Measurements from ENCODE around the gene SAP30L. TPM values are rescaled to one million over a fixed set of nuclear protein-coding genes. Genes with fewer than 3 reads are reported as not detected.

The SAP30L gene
- total and polyA plus RNA-seq, 2 experiments from 2014 or later = 21.4 to 29.3 TPM

DNA sequence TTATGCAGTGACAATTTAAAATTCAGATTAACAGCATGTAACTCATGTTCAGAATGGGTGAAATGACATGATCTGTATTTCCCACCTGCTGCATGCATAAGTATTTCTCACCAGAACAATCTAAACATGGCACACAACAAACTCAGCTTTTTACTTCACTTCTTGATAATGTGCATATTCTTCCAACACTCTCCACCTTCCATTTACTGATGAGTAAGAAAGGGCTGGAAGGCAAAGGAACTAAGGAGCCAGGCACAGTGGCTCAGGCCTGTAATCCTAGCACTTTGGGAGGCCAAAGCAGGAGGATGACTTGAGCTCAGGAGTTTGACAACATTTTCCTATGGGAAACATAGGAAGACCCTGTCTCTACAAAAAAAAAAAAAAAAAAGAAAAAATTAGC, 35.8 kb upstream of the SAP30L start:
- H3K4me2 ChIP-seq = no peak overlapping the region
- no peak for ATAC-seq

DNA sequence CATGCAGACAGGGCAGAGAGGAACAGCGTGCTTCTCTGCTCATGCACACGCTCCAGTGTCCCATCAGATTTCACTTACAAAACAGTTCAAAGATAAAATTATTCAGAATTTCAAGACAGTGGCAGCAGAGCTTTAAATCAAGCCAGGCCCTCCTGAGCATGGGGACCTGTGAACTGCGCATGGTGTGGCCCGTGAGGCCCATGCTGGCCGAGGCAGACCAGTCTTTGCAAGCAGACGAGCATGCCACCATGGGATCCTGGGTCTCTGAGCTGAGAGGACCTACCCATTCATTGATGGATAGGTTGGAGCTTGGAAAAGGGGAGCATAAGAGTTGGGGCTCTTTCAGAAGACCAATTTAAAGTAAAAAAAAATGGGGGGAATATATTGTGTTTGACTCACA, 35.0 kb upstream of the SAP30L start:
- Histone ChIP-seq H3K27ac (ENCODE audit: low read depth) (no peak overlapping the region), H3F3A (replicated peaks; ENCODE audit: low read depth) (no peaks in the 10 kb centered on the region), H3K4me2 (no peak overlapping the region), H3K4me3 (no peak overlapping the region), H3K79me2 (replicated peaks; ENCODE audit: insufficient read depth) (no peaks in the 10 kb centered on the region), H4K20me1 (replicated peaks; ENCODE audit: insufficient read depth) (no peaks in the 10 kb centered on the region; the same call in 1 of the 2 replicates), H3K36me3 (ENCODE audit: insufficient read depth) (no peaks in the 10 kb centered on the region), H3K9me2 (ENCODE audit: insufficient read depth) (no peaks in the 10 kb centered on the region), H2AFZ (no peak overlapping the region), H3K4me1 (ENCODE audit: insufficient read depth) (no peaks in the 10 kb centered on the region), H3K27me3 (ENCODE audit: insufficient read depth) (no peaks in the 10 kb centered on the region)
- H3K9me3 Mint-ChIP-seq = no peaks in the 10 kb centered on the region
- no peak overlapping the region for H3K4me3 Mint-ChIP-seq
- no peaks in the 10 kb centered on the region for H3K36me3 Mint-ChIP-seq (ENCODE audit: low read depth)
- H3K27ac Mint-ChIP-seq = no peak overlapping the region
- no peak for TF ChIP-seq CTCF (conservative IDR thresholded peaks at IDR 0.05; ENCODE audit: low read depth in 2 of 2)
- no peak for TF ChIP-seq EZH2 (IDR thresholded peaks at IDR 0.05; ENCODE audit: low read depth, unreplicated experiment)
- TF ChIP-seq NANOG (IDR thresholded peaks at IDR 0.05; ENCODE audit: borderline replicate concordance) = no peak
- TF ChIP-seq POLR2AphosphoS5 (IDR thresholded peaks at IDR 0.05; ENCODE audit: low read depth) = no peak
- ATAC-seq (no peak), DNase-seq (ENCODE audit: low spot score) (no peak)
- peaks cover 1% of the 10 kb centered on the region for H3K27me3 Mint-ChIP-seq (ENCODE audit: insufficient read depth, low read depth, poor library complexity)
- H3K4me1 Mint-ChIP-seq = no peaks in the 10 kb centered on the region

More for the DNA sequence above, 35.8 kb upstream of the SAP30L start:
- Histone ChIP-seq H3K4me1 (ENCODE audit: insufficient read depth) (no peaks in the 10 kb centered on the region), H3K36me3 (ENCODE audit: insufficient read depth) (no peaks in the 10 kb centered on the region), H3K9me2 (ENCODE audit: insufficient read depth) (no peaks in the 10 kb centered on the region), H3K4me3 (no peak overlapping the region), H3K27me3 (ENCODE audit: insufficient read depth) (no peaks in the 10 kb centered on the region), H3K79me2 (replicated peaks; ENCODE audit: insufficient read depth) (no peaks in the 10 kb centered on the region), H4K20me1 (replicated peaks; ENCODE audit: insufficient read depth) (no peaks in the 10 kb centered on the region; the same call in 1 of the 2 replicates), H3F3A (replicated peaks; ENCODE audit: low read depth) (no peaks in the 10 kb centered on the region), H3K27ac (ENCODE audit: low read depth) (no peak overlapping the region), H2AFZ (no peak overlapping the region)
- Mint-ChIP-seq H3K36me3 (ENCODE audit: low read depth) (no peaks in the 10 kb centered on the region), H3K27me3 (ENCODE audit: insufficient read depth, low read depth, poor library complexity) (peaks cover 1% of the 10 kb centered on the region), H3K9me3 (no peaks in the 10 kb centered on the region), H3K4me3 (no peak overlapping the region), H3K4me1 (no peaks in the 10 kb centered on the region), H3K27ac (no peak overlapping the region)
- no peak for TF ChIP-seq EZH2phosphoT487 (IDR thresholded peaks at IDR 0.05; ENCODE audit: unreplicated experiment)
- no peak for DNase-seq (ENCODE audit: low spot score)

DNA sequence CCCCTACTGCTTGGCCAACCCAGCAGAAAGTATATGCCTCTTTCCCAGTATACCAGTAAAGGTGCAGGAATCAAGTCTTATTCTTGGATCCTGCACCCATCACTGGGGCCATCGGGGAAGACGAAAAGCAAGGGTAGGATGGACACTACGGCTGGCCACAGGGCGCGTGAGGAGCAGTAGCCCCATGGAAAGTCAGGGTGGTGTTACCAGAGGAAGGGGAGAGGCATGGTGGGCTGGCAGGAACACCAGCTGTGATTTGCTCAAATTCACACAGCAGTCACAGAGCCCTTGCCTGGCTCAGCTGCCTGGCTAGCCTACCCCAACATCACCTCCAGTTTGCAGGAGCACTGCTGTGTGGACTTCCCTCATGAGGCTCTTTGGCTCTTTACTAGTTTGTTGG, 34.5 kb upstream of the SAP30L start:
- H3K27ac Mint-ChIP-seq = no peak overlapping the region
- H3K4me1 Mint-ChIP-seq = no peaks in the 10 kb centered on the region
- H2AFZ ChIP-seq = no peak overlapping the region
- H3K9me2 ChIP-seq (ENCODE audit: insufficient read depth) = no peaks in the 10 kb centered on the region
- no peaks in the 10 kb centered on the region for H3K36me3 ChIP-seq (ENCODE audit: insufficient read depth)
- no peak overlapping the region for H3K27ac ChIP-seq (ENCODE audit: low read depth)
- no peak for ATAC-seq
- no peaks in the 10 kb centered on the region for H3F3A ChIP-seq (replicated peaks; ENCODE audit: low read depth)
- no peaks in the 10 kb centered on the region for H4K20me1 ChIP-seq (replicated peaks; ENCODE audit: insufficient read depth)
- no peak overlapping the region for H3K4me3 ChIP-seq
- no peak for DNase-seq (ENCODE audit: low spot score)
- no peaks in the 10 kb centered on the region for H3K9me3 Mint-ChIP-seq
- H3K79me2 ChIP-seq (replicated peaks; ENCODE audit: insufficient read depth) = no peaks in the 10 kb centered on the region
- no peak overlapping the region for H3K4me2 ChIP-seq
- peaks cover 1% of the 10 kb centered on the region for H3K27me3 Mint-ChIP-seq (ENCODE audit: insufficient read depth, low read depth, poor library complexity)
- no peaks in the 10 kb centered on the region for H3K36me3 Mint-ChIP-seq (ENCODE audit: low read depth)
- no peak overlapping the region for H3K4me3 Mint-ChIP-seq
- no peaks in the 10 kb centered on the region for H3K4me1 ChIP-seq (ENCODE audit: insufficient read depth)
- H3K27me3 ChIP-seq (ENCODE audit: insufficient read depth) = no peaks in the 10 kb centered on the region
- TF ChIP-seq NANOG (IDR thresholded peaks at IDR 0.05; ENCODE audit: borderline replicate concordance) (no peak), REST (IDR thresholded peaks at IDR 0.05; ENCODE audit: unreplicated experiment) (no peak), CTCF (conservative IDR thresholded peaks at IDR 0.05; ENCODE audit: low read depth in 2 of 2) (no peak), EZH2 (IDR thresholded peaks at IDR 0.05; ENCODE audit: low read depth, unreplicated experiment) (no peak), POLR2AphosphoS5 (IDR thresholded peaks at IDR 0.05; ENCODE audit: low read depth) (no peak), CREB1 (CRISPR knock-in tag; IDR thresholded peaks at IDR 0.05; ENCODE audit: low read depth) (no peak), ZNF114 (CRISPR knock-in tag; IDR thresholded peaks at IDR 0.05) (no peak)
- TF ChIP-seq, protein P1, sequence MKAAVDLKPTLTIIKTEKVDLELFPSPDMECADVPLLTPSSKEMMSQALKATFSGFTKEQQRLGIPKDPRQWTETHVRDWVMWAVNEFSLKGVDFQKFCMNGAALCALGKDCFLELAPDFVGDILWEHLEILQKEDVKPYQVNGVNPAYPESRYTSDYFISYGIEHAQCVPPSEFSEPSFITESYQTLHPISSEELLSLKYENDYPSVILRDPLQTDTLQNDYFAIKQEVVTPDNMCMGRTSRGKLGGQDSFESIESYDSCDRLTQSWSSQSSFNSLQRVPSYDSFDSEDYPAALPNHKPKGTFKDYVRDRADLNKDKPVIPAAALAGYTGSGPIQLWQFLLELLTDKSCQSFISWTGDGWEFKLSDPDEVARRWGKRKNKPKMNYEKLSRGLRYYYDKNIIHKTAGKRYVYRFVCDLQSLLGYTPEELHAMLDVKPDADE (IDR thresholded peaks at IDR 0.05) = no peak
